ENCODE measurements around the gene ZC3H13.
"Not testable (repeated sequence)": the region's sequence is repeated elsewhere in the genome, so short reads cannot be mapped to it uniquely, and the experiment has no call there.

The ZC3H13 gene

GRCh38 chr13:46006688-46007452 is 45.7 kb downstream of the ZC3H13 start:
- no peak for DNase-seq

- DNase-seq, result no peak
These were observed 48.1 kb downstream of the ZC3H13 start for GRCh38 chr13:46004491-46004890.

GRCh38 chr13:45996631-45997030 is 55.9 kb downstream of the ZC3H13 start:
- no peak for DNase-seq

- no peak for DNase-seq
These were observed 57.3 kb downstream of the ZC3H13 start for GRCh38 chr13:45995245-45995644.

- no peak for DNase-seq
These were observed 57.8 kb downstream of the ZC3H13 start for GRCh38 chr13:45994752-45995151.

GRCh38 chr13:45989607-45990006 is 62.9 kb downstream of the ZC3H13 start:
- DNase-seq, result no peak

GRCh38 chr13:45981127-45981526 is 71.4 kb downstream of the ZC3H13 start:
- DNase-seq, result not testable (repeated sequence)

GRCh38 chr13:45975337-45975736 is 77.2 kb downstream of the ZC3H13 start:
- DNase-seq, result no peak

GRCh38 chr13:45974500-45974899 is 78.0 kb downstream of the ZC3H13 start:
- DNase-seq, result no peak

GRCh38 chr13:45967589-45967988 is 85.0 kb downstream of the ZC3H13 start:
- no peak for DNase-seq

GRCh38 chr13:45966715-45967114 is 85.8 kb downstream of the ZC3H13 start:
- DNase-seq, result no peak

- no peak for DNase-seq
These were observed 91.1 kb downstream of the ZC3H13 start for GRCh38 chr13:45961468-45961867.

- no peak for DNase-seq
These were observed 97.4 kb downstream of the ZC3H13 start for GRCh38 chr13:45954836-45955800.

GRCh38 chr13:45953082-45953481 is 99.5 kb downstream of the ZC3H13 start:
- DNase-seq, result no peak

- DNase-seq, result no peak
These were observed 100.8 kb downstream of the ZC3H13 start for GRCh38 chr13:45951724-45952123.

GRCh38 chr13:45951166-45951565 is 101.4 kb downstream of the ZC3H13 start:
- DNase-seq, result no peak

GRCh38 chr13:45950386-45951000 is 102.1 kb downstream of the ZC3H13 start:
- DNase-seq, result peak in 1 of 2 donors; percentile 43

GRCh38 chr13:45949161-45949560 is 103.4 kb downstream of the ZC3H13 start:
- DNase-seq, result no peak

- DNase-seq, result no peak
These were observed 108.6 kb downstream of the ZC3H13 start for GRCh38 chr13:45943965-45944364.

- DNase-seq, result no peak
These were observed 109.4 kb downstream of the ZC3H13 start for GRCh38 chr13:45943120-45943519.

- no peak for DNase-seq
These were observed 111.3 kb downstream of the ZC3H13 start for GRCh38 chr13:45941261-45941660.

- no peak for DNase-seq
These were observed 112.5 kb downstream of the ZC3H13 start for GRCh38 chr13:45940061-45940460.

- DNase-seq, result no peak
These were observed 115.9 kb downstream of the ZC3H13 start for GRCh38 chr13:45936621-45937020.
